Activated CD8-positive, alpha-beta memory T cell treated with anti-CD3 and anti-CD28 coated beads, Interleukin-2, amount 50 U/mL, for 4 hours (primary cell): Measurements from ENCODE around the gene PPP5C.
A peak's percentile ranks its signal among the peaks of the same experiment; 100 is the strongest.
"Not testable (repeated sequence)": the region's sequence is repeated elsewhere in the genome, so short reads cannot be mapped to it uniquely, and the experiment has no call there.

Experiments
- DNase-seq: peaks from one replicate; pipeline ENCODE4 v3.0.0-alpha.2; 2020

Gene PPP5C

DNA sequence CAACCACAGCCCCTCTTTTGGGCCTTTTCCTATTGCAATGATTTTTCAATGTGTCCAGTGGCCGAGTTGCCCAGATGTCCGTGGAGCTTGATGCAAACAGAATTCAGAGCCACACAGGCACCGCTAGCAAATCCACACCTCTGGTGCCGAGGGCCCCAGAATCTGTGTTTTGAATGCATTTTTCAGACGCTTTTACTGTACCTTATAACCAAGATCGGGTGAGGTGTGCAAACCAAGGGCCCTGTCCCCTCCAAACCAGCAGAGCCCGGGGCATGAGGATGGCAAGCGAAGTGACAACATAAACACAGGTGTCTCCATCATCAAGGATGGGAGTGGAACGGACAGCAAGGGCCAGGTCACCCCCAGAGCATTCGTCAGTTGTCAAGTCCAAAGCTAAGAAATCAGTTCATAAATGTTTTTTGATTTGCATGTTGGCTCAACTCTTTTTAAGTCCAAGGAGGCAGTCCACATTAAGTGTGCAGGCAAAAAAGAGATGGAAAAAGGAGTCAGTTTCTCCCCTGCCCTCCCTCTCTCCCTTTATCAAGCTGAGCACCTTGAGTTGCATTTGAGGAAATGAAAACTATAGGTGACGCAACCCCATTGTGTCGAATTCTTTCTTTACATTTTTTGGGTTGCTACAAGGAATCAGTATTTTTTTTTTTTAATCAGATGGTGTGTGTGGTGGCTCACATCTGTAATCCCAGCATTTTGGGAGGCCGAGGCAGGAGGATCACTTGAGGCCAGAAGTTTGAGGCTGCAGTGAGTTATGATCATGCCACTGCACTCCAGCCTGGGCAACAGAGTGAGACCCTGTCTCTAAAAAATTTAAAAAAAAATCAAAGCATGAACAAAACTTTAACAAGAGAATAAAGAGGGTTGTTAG, 63.6 kb downstream of the PPP5C start:
- no peak for DNase-seq

DNA sequence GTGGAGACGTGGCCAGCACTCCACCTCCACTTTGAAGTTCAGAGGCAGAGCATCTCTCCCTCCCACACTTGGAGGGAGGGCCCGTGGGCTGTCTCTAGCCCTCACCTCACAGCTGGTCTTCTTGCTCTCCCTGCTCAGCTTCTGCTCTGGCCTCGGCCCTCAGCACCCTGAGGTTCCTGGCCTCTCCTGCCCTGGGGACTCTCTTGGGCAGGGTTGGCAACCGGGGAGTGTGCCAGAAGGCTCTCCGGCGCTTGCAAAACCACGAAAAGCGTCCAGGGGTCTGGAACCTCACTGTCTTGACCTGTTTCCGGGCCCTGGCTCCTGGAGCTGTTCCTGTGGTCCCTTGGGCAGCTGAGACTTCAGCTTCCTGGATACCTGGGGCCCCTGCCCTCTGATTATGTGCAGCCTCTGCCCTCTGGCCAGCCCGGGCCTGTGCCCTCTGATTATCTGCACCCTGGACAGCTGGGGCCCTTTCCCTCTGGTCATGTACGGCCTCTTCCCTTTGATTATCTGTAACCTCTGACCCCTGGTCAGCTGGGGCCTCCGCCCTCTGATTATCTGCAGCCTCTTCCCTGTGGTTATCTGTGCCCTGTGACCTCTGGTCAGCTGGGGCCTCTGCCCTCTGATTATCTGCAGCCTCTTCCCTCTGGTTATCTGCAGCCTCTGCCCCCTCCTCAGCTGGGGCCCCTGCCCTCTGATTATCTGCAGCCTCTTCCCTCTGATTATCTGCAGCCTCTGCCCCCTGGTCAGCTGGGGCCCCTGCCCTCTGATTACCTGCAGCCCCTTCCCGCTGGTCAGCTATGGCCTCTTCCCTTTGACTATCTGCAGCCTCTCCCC, 64.4 kb downstream of the PPP5C start:
- no peak for DNase-seq

DNA sequence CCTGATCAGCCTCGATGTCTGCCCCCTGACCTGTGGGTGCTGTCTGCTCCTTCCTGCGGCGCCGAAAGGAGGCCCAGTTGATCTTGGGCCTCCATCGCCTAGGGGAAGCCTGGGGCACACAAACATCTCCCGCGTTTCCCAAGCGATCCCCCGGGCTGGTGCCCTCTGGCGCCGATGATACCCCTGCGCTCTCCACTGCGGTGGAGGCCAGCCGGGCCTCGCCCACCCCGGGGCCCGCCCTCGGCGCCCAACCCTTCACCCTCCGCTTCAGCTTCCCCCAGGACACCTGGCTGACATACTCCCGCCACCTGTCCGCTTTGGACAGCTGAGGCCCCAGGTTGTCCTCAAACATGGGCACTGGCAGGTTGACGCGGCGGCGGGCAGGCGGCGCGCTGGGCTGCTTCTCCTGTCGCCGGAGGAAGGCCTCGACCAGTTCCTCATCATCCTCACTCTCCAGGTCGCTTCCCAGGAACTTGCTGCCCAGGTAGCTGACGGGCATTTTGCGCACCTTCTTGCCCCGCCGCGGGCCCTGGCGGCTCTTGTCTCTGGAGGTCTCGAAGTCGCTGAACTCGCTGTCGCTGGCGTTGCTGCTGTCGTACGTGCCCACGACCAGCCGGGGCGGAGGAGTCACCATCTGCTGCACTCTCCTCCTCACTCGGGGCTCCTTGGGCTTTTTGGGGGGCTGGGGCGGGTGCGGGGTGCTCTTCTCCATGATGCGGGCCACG, 65.2 kb downstream of the PPP5C start:
- no peak for DNase-seq

DNA sequence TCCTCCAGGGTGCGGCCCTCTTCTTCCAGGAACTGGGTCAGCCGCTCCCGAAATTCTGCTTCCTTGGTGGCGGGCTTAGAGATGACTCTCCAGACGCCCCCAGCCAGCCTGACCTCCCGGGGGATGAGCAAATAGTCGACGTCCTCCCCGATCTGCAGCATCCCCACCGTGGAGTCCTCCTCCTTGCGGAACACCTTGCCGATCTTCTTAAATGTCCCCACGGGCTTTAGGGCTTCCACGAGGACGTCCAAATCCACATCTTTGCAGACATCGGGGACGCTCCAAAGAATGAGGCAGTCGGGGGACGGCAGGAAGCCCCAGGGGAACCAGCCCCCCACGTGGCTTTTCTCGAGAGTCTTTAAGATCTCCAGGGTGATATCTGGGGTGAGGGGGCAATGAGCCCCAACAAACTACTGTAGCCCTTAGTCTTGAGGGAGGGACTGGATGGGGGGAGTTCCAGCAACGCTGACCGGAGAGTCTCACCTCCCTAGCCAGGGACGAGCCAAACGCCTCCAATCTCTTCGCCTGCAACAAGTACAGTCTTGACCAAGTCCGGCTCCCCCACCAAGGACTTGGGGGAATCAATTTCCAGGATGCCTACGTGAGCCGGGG, 65.9 kb downstream of the PPP5C start:
- DNase-seq: no peak

DNA sequence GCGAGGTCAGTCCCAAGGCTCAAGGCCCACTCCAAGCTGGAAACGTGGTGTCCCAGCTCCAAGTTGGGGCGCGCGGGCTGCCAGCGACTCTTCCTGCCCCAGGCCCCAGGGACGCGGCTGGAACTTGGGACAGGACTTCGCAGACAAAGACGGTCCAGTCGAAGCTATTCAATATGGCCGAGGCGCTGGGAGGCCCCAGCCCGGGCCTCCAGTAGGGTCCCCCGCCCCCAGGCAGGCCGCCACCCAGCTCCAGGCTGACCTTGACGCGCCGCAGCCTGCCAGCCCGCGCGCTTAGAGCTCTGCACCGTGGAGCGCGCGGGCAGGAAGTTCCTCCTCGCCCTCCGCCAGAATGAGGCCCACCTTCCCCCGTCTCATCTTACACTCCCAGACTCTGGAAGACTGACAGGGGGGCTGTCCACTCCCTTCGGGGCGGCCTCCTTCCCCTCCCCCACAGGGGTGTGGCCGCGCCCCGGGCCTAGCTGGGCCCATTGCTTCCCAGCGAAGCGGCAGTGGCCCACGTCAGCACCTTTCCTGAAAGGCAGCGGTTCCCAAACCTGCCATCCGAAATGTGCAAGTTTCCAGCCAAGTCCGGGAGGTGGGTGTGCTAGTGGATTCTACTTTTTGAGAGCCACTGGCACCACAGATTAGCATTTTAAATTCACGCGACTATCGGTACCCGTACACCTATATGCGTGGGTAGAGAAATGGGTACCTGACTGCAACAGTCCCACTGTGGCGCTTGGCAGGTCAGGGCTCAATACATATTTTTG, 66.6 kb downstream of the PPP5C start, which contains the start of gene CCDC8:
TSS of gene CCDC8 (minus strand) at position 303 of the 770 bp plus-strand sequence. CDS start 754 bp downstream, outside the sequence.
- DNase-seq: no peak

DNA sequence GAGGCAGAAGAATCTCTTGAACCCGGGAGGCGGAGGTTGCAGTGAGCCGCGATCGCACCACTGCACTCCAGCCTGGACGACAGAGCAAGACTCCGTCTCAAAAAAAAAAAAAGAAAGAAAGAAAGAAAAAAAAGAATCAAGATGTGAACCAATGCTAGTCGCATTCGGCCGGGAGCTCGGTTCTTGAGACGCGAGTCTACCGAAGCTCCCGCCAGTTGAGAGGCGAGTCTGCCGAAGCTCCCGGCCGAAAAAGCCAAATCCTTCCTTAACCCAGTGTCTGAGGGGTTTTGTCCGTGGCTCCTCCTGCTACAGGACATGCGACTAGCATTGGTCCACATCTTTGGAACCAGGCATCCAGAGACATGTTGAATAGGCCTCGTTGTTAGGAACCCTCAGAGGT, 68.0 kb downstream of the PPP5C start:
- DNase-seq: not testable (repeated sequence)

DNA sequence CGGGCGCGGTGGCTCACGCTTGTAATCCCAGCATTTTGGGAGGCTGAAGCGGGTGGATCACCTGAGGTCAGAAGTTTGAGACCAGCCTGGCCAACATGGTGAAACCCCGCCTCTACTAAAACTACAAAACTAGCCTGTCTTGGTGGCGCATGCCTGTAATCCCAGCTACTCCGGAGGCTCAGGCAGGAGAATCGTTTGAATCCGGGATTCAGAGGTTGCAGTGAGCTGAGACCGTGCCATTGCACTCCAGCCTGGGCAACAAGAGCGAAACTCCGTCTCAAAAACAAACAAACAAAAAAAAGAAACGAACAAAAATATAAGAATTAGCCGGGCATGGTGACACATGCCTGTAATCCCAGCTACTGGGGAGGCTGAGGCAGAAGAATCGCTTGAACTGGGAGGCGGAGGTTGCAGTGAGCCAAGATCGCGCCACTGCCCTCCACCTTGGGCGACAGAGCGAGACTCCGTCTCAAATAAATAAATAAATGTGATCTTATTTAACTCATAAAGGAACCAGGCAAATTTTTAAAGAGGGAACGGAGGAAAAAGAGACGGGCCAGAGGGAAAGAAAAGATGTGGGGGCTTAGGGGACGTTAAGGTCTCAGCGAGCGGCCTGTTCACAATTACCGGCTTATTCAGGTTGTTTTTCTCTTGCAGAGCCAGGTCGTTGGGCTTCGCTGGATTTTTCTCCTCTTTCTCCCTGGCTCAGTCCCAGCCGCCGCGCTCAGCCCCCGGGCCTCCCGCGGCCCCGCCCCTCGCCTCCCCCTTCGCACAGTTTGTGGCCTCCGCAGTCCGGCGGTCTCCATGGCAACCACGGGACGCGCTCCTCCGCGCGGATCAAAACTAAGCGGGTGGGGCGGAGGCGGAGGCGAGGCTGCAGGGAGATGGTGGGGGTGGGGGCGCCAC, 69.2 kb downstream of the PPP5C start:
- DNase-seq: peak; percentile 45

DNA sequence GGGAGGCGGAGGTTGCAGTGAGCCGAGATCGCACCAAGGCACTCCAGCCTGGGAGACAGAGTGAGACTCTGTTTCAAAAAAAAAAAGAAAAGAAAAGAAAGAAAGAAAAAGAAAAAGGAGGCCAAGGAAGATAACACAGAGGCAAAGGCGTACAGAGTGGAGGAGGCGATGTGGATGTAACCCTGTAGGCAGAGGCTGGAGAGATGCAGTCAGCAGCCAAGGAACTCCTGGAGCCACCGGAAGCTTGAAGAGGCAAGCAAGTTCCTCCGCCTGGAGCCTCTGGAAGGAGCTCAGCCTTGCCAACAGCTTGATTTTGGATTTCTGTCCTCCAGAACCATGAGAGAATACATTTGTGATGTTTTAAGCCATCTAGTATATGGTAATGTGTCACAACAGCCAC, 73.2 kb downstream of the PPP5C start:
- DNase-seq: no peak

DNA sequence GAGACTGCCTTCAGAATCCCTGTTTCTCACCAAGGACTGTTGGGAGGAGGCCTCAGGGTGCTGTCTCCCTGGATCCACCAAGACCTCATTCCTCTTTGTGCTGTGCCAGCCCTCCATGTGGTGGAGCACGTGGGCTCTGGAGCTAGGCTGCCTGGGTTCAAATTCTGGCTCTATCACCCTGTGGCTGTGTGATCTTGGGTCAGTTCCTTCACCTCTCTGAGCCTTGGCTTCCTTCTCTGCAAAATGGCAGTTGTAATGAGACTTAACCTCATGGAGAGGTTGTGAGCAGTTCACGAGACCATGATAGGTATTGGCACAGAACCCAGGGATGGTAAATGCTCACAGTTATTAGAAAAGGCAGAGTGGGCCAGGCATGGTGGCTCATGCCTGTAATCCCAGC, 75.5 kb downstream of the PPP5C start:
- DNase-seq: no peak

DNA sequence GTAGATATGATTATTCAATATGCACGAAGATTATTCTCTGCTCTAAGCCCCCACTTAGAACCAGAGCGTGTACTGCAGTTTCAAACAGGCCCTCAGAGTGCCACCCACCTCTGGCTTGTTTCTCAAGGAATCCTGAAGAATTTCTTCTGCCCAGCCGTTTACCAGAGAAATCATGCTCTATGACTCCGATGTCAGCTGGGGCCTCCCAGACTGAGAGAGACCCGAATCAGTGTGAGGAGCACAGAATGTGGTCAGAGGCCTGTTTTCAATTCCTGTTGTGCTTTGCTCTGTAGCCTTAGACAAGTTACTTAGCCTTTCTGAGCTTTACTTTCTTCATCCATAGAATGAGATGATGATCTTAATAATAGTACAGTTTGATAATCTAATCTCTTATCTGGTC, 76.3 kb downstream of the PPP5C start:
- DNase-seq: no peak

DNA sequence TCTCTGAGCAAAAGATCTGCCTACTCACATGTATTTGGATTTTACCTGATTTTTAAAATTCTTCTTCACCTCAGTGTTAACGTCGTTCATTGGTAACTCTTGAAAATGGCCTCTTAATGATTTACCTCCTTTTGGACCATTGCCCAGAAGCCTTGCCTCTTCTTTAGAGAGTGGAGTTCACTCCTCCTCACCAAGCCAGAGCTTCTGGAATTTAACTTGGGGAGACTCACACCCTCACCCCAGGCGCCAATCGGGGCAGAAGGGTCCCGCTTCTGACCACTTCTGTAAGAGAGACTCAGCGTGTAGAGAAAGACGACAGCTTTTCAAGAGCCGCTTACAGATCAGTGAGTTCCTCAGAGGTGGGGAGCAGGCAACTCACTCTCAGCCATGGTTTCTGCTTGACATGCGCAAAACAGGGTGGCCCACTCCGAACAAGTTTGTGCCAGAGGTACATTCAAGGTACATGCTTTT, 79.2 kb downstream of the PPP5C start:
- no peak for DNase-seq

DNA sequence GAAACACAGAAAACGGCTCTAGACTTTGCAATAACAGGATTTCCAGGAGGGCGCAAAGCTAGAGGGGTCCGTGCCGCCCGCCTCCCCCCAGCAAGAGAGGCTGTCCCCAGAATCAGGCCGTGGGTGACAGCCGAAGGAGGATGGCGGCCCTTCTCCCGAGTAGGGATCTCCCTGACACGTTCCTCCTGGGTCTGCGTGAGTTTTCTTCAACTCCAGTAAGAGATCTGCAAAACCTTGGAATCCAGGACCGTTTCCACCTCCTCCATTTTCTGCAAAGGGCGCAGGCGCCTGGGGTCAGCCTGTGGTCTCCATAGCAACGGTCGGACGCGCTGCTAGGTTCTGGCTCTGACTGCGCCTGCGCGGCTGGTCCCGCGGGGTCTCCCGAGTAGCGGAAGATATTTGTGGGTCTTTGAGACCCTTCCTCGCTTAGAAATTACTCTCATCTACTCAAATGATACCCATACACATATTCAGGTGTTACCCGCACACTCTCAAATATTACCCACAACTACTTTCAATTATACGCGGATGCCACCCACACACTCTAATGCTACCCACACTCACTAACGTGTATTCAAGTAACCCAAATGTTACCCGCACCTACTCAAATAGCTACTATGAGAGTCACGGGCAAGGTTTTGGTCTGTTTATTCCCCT, 79.7 kb downstream of the PPP5C start:
- peak; percentile 29 for DNase-seq

DNA sequence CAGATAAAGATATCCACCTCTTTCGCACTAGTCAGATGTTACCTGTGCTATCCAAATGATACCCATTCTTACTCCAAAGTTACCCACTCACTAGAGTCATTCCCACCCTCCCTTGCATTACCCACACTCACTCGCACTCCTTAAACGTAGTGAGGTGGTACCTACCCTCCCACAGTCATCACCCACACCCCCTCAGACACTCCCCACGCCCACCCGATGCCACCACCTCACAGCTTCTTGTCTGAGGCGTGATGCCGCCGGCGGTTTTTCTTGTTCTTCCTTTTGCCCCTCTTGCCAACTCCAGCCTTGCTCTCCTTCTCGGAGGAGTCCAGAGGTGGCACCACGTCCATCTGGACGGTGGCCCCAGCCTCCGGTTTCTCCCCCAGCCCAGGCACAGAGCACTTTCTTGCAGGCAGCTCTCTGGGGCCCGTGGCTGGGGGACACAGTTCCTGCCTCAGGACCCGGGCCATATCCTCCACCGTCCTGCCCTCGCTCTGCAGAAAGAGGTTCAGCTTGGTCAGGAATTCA, 80.7 kb downstream of the PPP5C start:
- DNase-seq: no peak

DNA sequence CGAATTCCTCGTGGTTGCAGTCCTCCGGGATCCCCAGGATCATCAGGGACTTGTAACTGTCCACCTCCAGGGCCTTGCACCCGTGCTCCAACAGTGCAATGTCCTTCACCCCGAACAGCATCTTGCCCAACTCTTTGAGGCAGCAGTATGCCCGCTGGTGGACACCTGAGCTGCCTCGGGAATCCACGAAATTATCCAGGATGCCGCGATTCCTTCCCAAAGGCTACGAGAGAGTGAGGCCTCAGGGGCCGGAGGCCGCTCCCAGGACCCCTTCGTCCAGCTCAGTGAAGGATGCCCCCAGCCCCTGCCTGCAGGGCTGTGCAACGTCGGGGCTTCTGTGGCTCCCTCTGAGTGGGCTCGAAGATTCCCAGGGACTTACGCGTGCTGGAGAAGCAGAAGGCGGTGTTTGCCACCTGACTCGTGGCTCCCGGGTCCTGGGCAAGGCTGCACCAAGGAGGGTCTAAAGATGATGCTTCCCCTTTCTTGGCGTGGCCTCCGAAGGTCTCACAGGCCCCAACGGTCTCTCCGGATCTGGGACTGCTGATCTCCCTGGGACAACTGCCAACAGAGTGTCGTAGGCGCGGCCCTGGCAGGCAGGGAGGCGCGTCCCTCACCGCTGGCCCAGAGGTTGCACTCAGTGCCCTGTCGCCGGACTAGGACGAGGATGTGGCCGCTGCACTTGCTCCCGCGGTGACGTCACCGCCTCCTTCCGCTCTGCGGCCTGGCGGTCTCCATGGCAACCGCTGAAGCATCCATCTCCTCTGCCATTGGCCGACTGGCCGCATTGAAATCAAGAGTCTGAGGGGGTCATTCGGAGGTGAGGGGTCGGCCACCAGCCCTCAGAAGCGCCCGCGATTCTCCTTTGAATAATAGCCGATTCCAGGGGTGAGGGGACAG, 81.6 kb downstream of the PPP5C start, which contains the start of gene PNMA8C:
TSS of gene PNMA8C (minus strand) at position 698 of the 897 bp plus-strand sequence. CDS start at position 121, 577 bp downstream.
- peak; percentile 51 for DNase-seq

DNA sequence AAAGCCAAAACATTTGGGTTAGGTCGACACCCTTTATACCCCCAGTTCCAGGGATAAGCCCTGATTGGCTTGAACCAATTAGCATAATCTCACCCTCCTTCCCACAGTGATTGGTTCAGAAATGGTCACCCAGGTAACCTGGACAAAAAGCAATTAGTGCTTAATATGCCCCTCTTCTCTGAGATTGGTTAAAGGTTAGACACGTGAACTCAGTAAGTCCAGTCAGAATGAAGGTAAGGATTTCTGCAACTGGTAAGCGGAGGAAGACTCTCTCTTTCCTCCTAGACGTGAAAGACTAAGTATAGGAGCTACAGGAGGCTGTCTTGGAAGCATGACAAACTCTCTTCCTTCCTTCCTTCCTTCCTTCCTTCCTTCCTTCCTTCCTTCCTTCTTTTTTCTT, 83.1 kb downstream of the PPP5C start:
- DNase-seq: no peak

DNA sequence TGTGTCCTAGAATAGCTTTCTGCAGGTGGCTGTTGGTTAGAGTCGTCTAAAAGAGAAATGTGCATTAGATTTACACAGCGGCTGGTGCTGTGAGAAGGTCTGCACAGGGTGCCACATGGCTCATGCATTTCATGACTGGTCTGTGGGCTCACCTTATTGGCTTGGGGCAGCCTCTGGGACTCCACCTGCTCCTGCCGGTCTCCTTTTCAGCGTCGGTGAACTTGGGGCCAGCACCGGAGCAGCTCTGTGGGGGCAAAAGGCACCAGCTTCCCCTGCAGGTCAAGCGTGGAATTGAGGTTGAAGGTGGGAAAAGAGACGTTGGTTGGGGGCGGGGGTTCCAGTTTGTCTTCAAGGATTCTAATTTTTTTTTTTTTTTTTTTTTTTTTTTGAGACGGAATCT, 84.9 kb downstream of the PPP5C start:
- no peak for DNase-seq

DNA sequence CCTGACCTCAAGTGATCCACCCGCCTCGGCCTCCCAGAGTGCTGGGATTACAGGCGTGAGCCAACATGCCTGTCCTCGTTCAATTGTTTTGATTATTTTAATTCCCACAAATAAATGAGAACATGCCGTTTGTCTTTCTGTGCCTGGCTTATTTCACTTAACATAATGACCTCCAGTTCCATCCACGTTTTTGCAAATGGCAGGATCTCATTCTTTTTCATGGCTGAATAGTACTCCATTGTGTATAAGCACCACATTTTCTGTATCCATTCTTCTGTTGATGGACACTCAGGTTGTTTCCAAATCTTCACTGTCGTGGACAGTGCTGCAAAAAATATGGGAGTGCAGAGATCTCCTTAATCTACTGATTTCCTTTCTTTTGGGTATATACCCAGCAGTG, 86.6 kb downstream of the PPP5C start:
- DNase-seq: not testable (repeated sequence)

DNA sequence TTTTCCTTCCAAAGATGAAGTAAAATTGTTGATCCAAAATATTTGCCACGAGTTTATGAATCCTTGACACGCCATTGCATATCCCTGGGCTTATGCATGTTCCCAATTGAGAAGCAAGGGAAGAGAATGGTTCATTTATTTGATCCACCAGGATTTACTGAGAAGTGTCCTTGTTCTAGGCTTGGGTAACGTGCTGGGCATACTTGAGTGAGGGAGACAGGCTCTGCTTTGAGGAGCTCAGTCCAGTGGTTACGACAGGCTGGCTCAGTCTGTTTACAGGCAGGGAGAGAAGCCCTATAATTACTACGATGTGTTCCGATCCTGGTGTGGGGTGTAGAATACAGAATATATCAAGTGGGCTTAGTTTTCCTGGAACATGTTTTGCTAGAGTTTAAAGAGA, 88.1 kb downstream of the PPP5C start:
- DNase-seq: no peak

DNA sequence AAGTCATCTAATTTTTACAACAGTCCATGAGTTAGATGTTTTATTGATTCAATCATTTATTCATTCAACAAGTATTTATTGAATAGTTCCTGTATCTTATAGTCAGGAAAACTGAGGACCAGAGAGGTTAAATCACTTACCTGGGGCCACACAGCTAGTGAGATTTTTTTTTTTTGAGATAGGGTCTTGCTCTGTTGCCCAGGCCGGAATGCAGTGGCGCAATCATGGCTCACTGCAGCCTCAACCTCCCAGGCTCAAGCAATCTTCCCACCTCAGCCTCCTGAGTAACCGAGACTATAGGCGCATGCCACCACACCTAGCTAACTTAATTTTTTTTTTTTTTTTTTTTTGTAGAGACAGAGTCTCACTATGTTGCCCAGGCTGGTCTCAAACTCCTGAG, 88.8 kb downstream of the PPP5C start:
- DNase-seq: not testable (repeated sequence)
